Neural progenitor cell (in vitro differentiated cells): ENCODE results near the gene ACKR2. TPM values are rescaled to one million over a fixed set of nuclear protein-coding genes. Genes with fewer than 3 reads are reported as not detected.
A peak's percentile ranks its signal among the peaks of the same experiment; 100 is the strongest.

ENCODE experiments used
- DNase-seq: peaks from one replicate; pipeline ENCODE4 v3.0.0-alpha.2; 2016; ENCODE audit warnings: low spot score
- H2AFZ ChIP-seq: fragments of 200-600 bp; sonication (generic); replicated peaks from 2 replicates; pipeline ENCODE4 v1.6.1; 2016; ENCODE audit warnings: antibody characterized with exemption
- H3F3A ChIP-seq: fragments of 200-600 bp; sonication (generic); 2 replicates; pipeline ENCODE4 v1.6.1; 2016; ENCODE audit warnings: antibody characterized with exemption, low read depth
- H3K27ac ChIP-seq: fragments of 200-600 bp; sonication (generic); 2 replicates; pipeline ENCODE4 v1.5.1; 2016; ENCODE audit warnings: mild to moderate bottlenecking
- H3K27me3 ChIP-seq: fragments of 200-600 bp; sonication (generic); 2 replicates; pipeline ENCODE4 v1.6.1; 2016; ENCODE audit warnings: mild to moderate bottlenecking, moderate library complexity
- H3K36me3 ChIP-seq: fragments of 200-600 bp; sonication (generic); 2 replicates; pipeline ENCODE4 v1.5.1; 2016
- H3K4me1 ChIP-seq: fragments of 200-600 bp; sonication (generic); 2 replicates; pipeline ENCODE4 v1.6.1; 2016; ENCODE audit warnings: mixed run types
- H3K4me2 ChIP-seq: fragments of 200-600 bp; sonication (generic); 2 replicates; pipeline ENCODE4 v1.6.1; 2016
- H3K4me3 ChIP-seq: fragments of 200-600 bp; sonication (generic); 2 replicates; pipeline ENCODE4 v1.5.1; 2016
- H3K79me2 ChIP-seq: fragments of 200-600 bp; sonication (generic); 2 replicates; pipeline ENCODE4 v1.6.1; 2016; ENCODE audit warnings: low read depth
- H3K9ac ChIP-seq: fragments of 200-600 bp; sonication (generic); 2 replicates; pipeline ENCODE4 v1.6.1; 2016
- H3K9me3 ChIP-seq: fragments of 200-600 bp; sonication (generic); 2 replicates; pipeline ENCODE4 v1.5.1; 2016; ENCODE audit warnings: low read depth
- H4K20me1 ChIP-seq: fragments of 200-600 bp; sonication (generic); 2 replicates; pipeline ENCODE4 v1.6.1; 2016; ENCODE audit warnings: low read depth
- H3K27ac Mint-ChIP-seq: 3 replicates; pipeline ENCODE4 v1.8.0; 2021; ENCODE audit warnings: mixed read lengths
- H3K27me3 Mint-ChIP-seq: 2 replicates; pipeline ENCODE4 v1.8.0; 2022; ENCODE audit warnings: low read depth, mild to moderate bottlenecking, inconsistent platforms, moderate library complexity, mixed read lengths; ENCODE audit not compliant: insufficient read depth
- H3K36me3 Mint-ChIP-seq: 3 replicates; pipeline ENCODE4 v1.8.0; 2021; ENCODE audit warnings: mixed read lengths
- H3K4me1 Mint-ChIP-seq: 3 replicates; pipeline ENCODE4 v1.8.0; 2021; ENCODE audit warnings: mixed read lengths
- H3K4me3 Mint-ChIP-seq: 3 replicates; pipeline ENCODE4 v1.8.0; 2021; ENCODE audit warnings: mild to moderate bottlenecking, moderate library complexity, mixed read lengths
- H3K9me3 Mint-ChIP-seq: 3 replicates; pipeline ENCODE4 v1.8.0; 2020; ENCODE audit warnings: mixed read lengths
- EZH2 ChIP-seq: fragments of 200-600 bp; sonication (generic); IDR thresholded peaks from 2 replicates; pipeline ENCODE4 v1.6.1; 2017; ENCODE audit warnings: antibody characterized with exemption, mild to moderate bottlenecking, moderate library complexity
- EZH2phosphoT487 ChIP-seq: fragments of 200-600 bp; sonication (generic); IDR thresholded peaks from 2 replicates; pipeline ENCODE4 v1.6.1; 2017; ENCODE audit warnings: antibody characterized with exemption
- total RNA-seq: library from RNA; depleted of rRNA; stranded (reverse); fragments of >200 nt; gene quantifications from 2 replicates; pipeline ENCODE4 v1.2.3, GENCODE V29; 2015; ENCODE audit warnings: low replicate concordance
- TF ChIP-seq, protein P1 (sequence below): fragments of 200-600 bp; sonication (generic); IDR thresholded peaks from 2 replicates; pipeline ENCODE4 v1.5.1; 2017; ENCODE audit warnings: antibody characterized with exemption, mild to moderate bottlenecking

ACKR2 gene
- total RNA-seq, 1 donor from 2014 or later = not detected

DNA sequence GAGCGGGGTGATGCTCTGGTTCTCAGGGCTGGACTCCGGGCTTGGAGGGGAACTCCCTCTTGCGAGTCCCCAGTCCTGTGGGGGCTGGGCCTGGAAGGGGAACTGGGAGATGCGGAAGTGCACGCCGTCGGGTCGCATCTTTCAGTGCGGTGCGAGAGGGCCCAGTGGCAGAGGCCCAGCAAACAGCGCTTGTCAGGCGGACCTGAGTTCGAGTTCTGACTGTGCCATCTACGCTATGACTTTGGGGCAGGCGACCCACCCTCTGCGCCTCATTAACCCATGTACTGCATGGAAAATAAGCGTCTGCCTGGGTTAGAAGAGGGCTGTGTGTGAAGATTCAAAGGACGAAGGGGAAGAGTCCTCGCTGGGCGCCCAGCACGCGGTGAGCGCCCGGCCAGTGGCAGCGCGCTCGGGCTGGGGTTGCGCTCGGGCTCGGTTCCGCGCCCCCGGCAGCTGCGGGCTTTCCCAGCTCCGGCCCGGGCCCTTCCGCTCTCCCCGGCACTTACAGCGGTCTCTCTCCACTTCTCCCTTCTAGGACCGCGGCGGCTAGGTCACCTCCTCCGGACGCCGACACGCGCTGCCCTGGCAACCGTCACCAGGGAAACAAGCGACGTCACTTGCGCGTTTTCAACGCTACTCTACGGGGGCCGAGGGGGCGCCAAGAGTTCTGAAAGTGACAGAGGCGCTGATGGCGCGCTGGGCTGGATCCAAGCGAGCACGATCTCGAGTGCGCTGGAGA lies 36.4 kb upstream of the ACKR2 start, which contains the start of gene CCDC13:
TSS of gene CCDC13 (minus strand) at position 584 of the 739 bp plus-strand sequence. CDS start 14,908 bp downstream, outside the sequence.
- peaks cover 16% of the 10 kb centered on the region for H3F3A ChIP-seq
- H3K9me3 ChIP-seq = no peaks in the 10 kb centered on the region
- H3K27me3 Mint-ChIP-seq = peaks cover 2% of the 10 kb centered on the region
- H3K4me1 ChIP-seq = no peaks in the 10 kb centered on the region
- H3K4me2 ChIP-seq = peak within 1 kb of the TSS; percentile 86
- H3K27ac Mint-ChIP-seq = peak within 1 kb of the TSS; percentile 76
- peaks cover 16% of the 10 kb centered on the region for H3K4me1 Mint-ChIP-seq
- no peak within 1 kb of the TSS for H3K9ac ChIP-seq
- H3K9me3 Mint-ChIP-seq = peaks cover 5% of the 10 kb centered on the region
- no peaks in the 10 kb centered on the region for H3K79me2 ChIP-seq
- peak within 1 kb of the TSS; percentile 93 for H2AFZ ChIP-seq
- peak within 1 kb of the TSS; percentile 56 for H3K4me3 ChIP-seq
- H3K36me3 Mint-ChIP-seq = peaks cover 3% of the 10 kb centered on the region
- H3K27me3 ChIP-seq = peaks cover 20% of the 10 kb centered on the region
- H3K4me3 Mint-ChIP-seq = peak within 1 kb of the TSS; percentile 87
- TF ChIP-seq, protein P1, sequence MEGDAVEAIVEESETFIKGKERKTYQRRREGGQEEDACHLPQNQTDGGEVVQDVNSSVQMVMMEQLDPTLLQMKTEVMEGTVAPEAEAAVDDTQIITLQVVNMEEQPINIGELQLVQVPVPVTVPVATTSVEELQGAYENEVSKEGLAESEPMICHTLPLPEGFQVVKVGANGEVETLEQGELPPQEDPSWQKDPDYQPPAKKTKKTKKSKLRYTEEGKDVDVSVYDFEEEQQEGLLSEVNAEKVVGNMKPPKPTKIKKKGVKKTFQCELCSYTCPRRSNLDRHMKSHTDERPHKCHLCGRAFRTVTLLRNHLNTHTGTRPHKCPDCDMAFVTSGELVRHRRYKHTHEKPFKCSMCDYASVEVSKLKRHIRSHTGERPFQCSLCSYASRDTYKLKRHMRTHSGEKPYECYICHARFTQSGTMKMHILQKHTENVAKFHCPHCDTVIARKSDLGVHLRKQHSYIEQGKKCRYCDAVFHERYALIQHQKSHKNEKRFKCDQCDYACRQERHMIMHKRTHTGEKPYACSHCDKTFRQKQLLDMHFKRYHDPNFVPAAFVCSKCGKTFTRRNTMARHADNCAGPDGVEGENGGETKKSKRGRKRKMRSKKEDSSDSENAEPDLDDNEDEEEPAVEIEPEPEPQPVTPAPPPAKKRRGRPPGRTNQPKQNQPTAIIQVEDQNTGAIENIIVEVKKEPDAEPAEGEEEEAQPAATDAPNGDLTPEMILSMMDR = no peak
- TF ChIP-seq EZH2phosphoT487 = no peak
- no peak for TF ChIP-seq EZH2
- no peaks in the 10 kb centered on the region for H3K36me3 ChIP-seq
- no peak within 1 kb of the TSS for H3K27ac ChIP-seq
- peak; percentile 97 for DNase-seq
- H4K20me1 ChIP-seq = no peaks in the 10 kb centered on the region

DNA sequence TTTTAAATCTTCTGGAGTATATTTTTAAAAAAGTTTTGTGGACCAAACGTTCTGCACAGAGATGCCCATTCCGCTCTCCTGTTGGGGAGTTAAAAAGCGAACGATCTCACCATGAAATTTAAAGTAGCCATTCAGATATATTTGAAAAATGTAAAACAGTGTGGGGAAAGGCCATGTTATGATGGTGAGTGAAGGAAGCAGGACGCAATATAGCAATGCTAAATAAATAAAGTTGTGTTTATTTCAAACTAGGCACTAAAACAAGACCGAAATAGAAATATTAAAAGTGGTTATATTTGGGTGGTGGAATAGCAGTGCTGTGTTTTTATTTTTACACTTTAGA lies 35.9 kb upstream of the ACKR2 start:
- peaks cover 3% of the 10 kb centered on the region for H3K36me3 Mint-ChIP-seq
- peak overlapping the region; percentile 76 for H3K27ac Mint-ChIP-seq
- H3K4me1 Mint-ChIP-seq = peaks cover 16% of the 10 kb centered on the region
- Histone ChIP-seq H3K4me1 (no peaks in the 10 kb centered on the region), H3K36me3 (no peaks in the 10 kb centered on the region), H3K79me2 (no peaks in the 10 kb centered on the region), H3K4me3 (peak overlapping the region; percentile 56), H3K9ac (no peak overlapping the region), H3K27ac (no peak overlapping the region), H2AFZ (peak overlapping the region; percentile 93), H3F3A (peaks cover 16% of the 10 kb centered on the region), H3K9me3 (no peaks in the 10 kb centered on the region), H3K4me2 (peak overlapping the region; percentile 86), H3K27me3 (peaks cover 20% of the 10 kb centered on the region), H4K20me1 (no peaks in the 10 kb centered on the region)
- DNase-seq = no peak
- TF ChIP-seq, protein P1 = no peak
- TF ChIP-seq EZH2phosphoT487 = no peak
- TF ChIP-seq EZH2 = no peak
- H3K9me3 Mint-ChIP-seq = peaks cover 5% of the 10 kb centered on the region
- peaks cover 2% of the 10 kb centered on the region for H3K27me3 Mint-ChIP-seq
- peak overlapping the region; percentile 87 for H3K4me3 Mint-ChIP-seq

DNA sequence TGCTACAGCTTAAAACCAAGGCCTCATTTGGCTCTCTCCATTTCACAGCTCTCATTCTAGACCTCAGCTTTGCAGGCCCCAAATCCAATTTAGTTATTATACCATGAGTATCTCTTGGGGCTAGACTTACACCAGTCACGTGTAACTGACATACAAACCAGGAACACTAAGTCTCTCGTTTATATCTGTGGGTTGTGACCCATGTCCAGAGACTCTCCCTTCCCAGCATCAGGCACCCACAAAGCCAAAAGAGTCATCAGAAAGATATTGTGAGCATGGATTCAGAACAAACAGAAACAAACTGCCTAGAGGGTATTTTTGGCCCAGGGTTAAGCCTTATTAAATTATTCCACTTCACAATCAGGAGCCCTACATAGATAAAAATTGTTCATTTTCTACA lies 30.6 kb upstream of the ACKR2 start:
- Histone ChIP-seq H3K9ac (no peak overlapping the region), H3K36me3 (peaks cover 9% of the 10 kb centered on the region), H3K79me2 (no peaks in the 10 kb centered on the region), H3K4me3 (no peak overlapping the region), H3K4me1 (no peaks in the 10 kb centered on the region), H4K20me1 (peaks cover 7% of the 10 kb centered on the region), H3K27ac (no peak overlapping the region), H3K9me3 (no peaks in the 10 kb centered on the region), H3K4me2 (no peak overlapping the region), H3K27me3 (no peaks in the 10 kb centered on the region), H2AFZ (no peak overlapping the region), H3F3A (peaks cover 27% of the 10 kb centered on the region)
- Mint-ChIP-seq H3K9me3 (no peaks in the 10 kb centered on the region), H3K4me1 (peaks cover under 1% of the 10 kb centered on the region), H3K27me3 (no peaks in the 10 kb centered on the region), H3K36me3 (peaks cover 6% of the 10 kb centered on the region), H3K27ac (peak overlapping the region; percentile 19), H3K4me3 (no peak overlapping the region)
- TF ChIP-seq, protein P1 = no peak
- no peak for TF ChIP-seq EZH2
- no peak for TF ChIP-seq EZH2phosphoT487
- DNase-seq = no peak
